ENCODE results near the gene CREB1. TPM values are rescaled to one million over a fixed set of nuclear protein-coding genes. Genes with fewer than 3 reads are reported as not detected.

CREB1 gene
- polyA plus RNA-seq, 1 donor = 89.8 TPM

DNA sequence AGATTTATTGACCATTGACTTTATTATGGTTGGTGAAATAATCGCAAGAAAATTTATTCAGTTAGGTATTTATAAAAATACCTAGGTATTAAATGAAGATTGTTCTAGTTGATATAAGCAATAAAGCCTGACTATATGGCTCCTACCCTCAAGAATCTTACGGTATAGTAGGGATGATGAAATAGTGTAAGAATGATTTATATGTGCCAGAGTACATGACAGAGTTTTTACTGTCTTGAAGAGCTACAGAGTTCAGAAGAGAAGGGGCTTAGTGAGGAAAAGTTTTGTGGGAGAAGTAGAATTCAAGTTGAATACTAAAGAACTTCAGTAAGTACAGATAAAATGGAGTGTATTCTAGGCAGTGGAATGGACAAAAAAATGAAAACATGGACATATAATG lies 9.7 kb downstream of the CREB1 start:
- DNase-seq = no peak

DNA sequence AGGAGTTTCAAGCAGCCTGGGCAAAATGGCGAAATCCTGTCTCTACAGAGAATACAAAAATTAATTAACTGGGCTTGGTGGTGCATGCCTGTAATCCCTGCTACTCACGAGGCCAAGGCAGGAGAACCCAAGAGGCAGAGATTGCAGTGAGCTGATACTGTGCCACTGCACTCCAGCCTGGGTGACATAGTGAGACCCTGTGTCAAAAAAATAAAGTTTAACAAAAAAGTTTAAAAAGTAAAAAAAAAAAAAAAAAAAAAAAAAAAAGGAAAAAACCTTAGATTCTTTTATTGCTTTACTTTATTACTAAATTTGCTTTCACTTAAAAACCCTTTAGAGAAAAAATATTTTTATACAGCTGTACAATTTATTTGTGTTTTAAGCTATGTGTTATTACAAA lies 10.7 kb downstream of the CREB1 start:
- no peak for DNase-seq

DNA sequence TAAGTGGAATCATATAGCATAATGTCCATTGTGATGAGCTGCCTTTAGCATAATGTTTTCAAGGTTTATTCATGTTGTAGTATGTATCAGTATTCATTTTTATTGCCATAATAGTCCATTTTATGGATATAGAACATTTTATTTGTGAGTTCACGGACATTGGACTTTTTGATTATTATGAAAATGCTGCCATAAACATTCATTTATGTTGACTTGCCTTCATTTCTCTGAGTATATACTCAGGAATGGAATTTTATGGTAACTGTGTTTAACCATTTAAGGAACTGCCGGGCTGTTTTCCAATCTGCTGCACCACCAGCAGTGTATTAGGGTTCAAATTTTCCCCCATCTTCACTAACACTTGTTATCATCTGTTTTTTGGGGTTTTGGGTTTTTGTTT lies 12.2 kb downstream of the CREB1 start:
- no peak for DNase-seq

DNA sequence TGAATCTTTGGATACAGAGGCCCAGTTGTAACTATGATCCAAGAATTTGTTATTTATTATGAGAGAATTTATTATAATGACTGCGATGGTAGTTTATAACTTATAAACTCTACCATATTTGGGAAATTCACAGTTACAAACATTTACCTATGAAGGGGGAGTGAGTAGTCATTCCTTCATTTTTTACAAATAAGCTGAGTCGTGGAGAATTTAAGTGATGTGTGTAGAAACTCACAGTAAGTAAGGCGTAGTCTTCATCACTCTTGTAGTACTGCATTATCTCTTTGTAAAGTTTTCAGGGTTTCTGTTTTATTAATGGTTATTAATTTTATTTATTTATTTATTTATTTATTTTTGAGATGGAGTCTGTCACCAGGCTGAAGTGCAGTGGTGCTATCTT lies 13.5 kb downstream of the CREB1 start:
- DNase-seq = no peak

DNA sequence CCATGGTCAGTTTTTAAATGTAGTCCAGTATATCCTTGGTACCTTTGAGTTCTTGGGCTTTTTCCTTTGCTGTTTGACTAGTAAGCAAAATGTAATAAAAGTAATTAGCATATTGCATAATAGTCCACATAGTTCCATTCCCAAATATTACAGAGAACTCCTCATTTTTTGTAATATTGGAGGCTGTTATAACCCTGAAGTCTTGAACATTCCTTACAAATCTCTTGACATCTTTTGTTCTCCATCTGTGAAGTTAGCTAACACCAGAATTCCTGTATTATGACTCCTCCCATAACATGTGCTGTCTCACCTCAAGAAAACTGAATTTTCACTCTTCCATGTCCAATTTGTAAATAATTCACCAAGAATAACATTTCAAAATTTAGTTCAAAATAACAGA lies 17.1 kb downstream of the CREB1 start:
- DNase-seq = no peak

DNA sequence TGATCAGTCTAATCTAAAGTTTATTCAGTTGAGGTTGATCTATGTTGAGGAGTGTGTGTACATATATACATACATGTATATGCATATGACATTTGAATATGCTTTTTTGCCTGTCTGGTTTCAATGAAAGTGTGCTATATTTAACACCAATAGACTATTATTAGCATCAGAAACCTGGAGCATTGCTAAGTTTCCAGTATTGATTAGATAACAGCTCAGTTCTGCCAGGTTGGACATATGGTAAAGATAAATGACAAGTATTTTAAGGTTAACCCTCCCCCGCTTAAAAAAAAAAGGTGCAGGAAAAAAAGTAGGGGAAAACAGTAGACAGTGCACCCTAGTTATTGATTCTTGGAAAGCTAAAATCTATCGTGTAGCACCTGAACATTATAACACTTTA lies 19.4 kb downstream of the CREB1 start:
- no peak for DNase-seq

DNA sequence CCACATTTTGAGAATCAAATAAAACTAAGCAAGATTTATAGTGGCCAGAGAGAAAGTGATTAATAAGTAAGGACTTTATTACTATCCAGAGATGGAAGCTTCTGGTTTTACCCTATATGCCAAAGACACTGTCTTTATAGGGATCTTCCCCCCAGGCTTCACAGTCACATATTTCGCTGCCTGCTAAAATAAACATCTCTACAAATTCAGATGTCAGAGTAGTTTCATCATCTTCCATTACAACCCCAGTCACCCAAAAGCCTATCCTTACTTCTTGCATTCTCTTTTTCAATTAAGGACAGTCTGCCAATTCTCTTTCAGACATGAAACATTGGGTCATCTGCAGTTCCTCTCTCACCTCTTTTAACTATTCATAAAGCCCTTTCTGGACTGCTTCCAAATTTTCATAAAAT lies 28.3 kb downstream of the CREB1 start:
- DNase-seq = no peak

DNA sequence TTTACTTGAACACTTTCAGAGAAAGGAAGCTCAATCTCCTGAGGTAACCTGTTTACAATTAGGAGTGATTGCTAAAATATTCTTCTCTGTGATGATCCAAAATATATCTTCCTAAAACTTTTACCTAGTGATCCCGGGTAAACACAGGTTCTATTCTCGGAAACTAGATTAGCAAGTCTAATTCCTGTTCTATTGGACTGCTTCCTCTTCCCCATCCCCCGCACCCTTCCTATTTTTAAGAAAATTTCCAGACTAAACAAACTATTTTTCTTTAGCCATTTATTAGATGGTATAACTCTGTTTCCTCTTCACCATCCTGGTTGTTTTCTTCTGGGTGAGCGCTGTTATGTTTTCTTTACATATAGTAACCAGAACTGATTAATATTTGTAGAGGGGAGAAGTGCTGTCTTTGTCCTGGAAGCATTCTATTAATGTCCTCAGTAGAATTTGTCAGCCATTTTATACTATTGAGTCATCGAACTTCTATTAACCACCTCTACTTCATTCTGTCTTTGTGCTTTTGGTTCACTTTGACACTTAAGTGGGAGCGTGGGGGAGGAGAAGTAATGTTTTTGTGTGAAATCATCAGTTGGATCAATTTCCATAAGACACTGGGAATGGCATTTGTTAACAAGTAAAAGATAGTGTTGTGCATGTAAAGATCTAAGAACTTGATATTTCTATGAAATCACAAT lies 31.8 kb downstream of the CREB1 start:
- no peak for DNase-seq

DNA sequence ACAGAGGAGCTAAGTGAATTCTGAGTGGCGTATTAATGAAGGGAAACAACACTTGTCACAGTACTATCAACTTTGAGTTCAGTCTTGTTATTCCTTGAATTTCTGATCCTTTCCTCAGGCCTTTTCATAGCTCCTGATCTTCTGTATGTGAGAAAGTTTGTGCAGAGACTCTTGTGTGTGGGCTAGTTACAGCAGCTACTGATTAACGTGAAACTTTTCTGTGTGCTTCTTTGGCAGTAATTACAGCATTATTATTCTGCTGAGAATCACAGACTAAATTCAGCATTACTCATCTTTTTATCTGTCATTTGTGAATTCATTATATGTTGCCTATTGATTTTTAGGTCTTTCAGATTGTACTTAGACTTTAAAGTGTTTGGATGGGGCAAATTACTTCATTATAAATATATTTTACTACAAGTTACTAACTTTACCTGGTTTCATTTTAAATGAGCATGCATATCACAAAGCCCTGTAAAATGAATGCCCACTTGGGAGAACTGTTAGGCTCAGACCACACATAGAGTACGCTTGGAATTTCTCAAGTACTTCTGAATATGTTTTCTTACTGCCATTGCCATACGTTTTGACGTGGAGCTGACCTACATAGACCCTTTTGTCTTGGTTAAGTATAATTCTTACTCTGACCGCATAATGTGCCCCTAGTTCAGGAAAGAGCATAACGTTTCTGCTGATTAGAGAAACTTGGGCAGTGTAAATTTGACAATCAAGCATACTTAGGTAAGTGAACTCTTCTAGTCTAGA lies 36.2 kb downstream of the CREB1 start:
- DNase-seq = no peak

DNA sequence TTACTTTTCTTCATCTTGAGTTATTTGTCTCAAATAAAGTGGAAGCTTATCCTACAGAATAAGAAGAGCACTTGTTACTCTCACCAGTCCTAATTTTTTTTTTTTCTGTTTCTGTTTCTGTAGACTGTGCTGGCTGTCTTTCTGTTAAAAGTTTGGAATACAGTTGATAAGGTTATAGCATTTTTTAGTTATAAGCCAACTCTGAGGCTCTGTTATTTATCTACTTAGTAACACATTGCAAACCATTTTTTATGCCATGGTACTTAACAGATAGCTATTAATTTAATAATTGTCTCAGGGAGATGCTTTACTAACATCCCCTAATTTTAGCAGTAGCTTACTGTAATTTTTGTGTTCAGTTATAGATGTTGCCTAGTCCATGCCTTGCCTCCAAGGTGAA lies 37.9 kb downstream of the CREB1 start:
- DNase-seq = no peak

DNA sequence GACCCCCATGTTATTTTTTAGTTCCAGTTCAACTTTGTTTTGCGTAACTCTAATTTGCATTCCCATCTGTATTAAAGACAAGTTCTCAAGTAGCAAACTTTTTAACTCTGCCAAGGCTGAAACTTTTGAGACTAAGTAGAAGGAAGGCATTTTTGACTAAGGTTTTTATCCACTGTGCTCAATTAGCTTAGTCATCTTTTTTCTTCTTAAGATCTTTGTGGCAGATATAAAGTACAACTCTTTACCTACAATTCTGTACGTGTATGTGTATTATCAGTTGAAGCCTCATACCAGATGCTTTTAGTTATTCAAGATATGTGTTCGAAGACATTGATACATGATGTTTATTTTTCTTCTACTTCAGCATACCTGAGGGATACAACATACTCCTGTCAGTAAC lies 41.6 kb downstream of the CREB1 start:
- DNase-seq = no peak

DNA sequence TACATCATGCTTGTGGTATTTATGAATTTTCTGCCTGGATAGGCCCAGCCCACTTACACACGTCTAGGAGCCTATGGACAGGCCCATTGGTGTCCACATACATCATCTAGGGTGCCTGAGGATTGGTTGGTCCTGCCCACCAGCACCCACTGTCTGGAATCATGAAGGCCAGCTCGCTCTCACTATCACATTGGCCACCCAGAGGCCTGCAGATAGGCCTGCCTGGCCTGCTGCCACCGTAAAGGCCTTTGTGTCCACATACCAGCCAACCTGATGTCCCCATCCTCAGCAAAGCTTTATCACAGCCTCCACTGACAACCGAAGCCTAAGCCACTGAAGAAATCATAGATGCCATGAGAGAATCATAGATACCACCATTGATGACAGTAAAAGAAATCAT lies 55.2 kb downstream of the CREB1 start:
- no peak for DNase-seq

DNA sequence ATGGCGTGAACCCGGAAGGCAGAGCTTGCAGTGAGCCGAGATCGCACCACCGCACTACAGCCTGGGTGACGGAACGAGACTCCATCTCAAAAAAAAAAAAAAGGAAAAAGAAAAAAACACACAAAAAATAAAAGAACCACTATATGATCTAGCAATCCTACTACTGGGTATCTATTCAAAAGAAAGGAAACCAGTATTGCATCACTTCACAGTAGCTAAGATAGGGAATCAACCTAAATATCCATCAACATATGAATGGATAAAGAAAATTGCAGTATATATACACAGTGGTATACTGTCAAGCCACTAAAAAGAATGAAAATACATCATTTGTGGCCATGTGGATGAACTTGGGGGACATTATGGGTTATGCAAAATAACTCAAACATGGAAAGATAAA lies 57.5 kb downstream of the CREB1 start:
- no peak for DNase-seq

DNA sequence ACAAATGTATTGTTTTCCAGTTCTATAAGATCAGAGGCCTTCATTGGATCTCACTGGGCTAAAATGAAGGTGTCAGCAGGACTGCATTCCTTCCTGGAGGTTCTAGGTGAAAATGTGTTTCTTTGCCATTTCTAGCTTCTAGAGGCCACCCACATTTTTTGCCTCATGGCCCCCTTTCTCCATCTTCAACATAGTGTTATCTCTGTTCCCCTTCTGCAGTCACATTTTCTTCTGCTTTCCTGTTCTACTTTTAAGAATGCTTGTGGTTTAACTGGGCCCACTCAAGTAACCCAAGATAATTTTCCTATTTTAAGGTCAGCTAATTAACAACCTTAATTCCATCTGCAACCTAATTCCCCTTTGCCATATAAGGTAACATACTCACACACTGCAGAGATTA lies 59.4 kb downstream of the CREB1 start:
- DNase-seq = no peak

DNA sequence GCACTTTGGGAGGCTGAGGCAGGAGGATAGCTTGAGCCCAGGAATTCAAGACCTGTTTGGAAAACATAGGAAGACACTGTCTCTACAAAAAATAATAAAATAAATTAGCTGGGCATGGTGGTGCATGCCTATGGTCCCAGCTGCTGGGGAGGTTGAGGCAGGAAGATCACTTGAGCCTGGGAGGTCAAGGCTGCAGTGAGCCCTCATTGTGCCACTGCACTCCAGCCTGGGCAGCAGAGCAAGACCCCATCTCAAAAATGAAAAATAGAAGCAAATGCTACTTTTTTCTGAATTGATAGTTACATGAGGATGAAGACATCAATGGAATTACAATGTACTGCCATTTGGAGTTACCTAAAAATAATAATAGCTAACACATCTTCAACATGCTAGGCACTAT lies 63.5 kb downstream of the CREB1 start:
- no peak for DNase-seq

DNA sequence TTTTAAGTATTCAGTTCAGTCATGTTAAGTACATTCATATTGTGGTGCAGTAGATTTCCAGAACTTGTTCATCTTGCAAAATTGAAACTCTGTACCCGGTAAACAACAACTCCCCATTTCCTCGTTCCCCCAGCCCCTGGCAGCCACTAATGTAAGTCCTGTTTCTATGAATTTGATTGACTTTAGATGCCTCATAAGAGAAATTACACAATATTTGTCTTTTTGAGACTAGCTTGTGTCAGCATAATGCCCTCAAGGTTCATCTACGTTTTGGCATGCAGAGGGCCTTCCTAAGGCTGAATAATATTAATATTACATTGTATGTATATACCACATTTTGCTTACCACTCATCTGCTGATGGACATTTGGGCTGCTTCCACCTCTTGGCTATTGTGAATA lies 64.5 kb downstream of the CREB1 start:
- no peak for DNase-seq

DNA sequence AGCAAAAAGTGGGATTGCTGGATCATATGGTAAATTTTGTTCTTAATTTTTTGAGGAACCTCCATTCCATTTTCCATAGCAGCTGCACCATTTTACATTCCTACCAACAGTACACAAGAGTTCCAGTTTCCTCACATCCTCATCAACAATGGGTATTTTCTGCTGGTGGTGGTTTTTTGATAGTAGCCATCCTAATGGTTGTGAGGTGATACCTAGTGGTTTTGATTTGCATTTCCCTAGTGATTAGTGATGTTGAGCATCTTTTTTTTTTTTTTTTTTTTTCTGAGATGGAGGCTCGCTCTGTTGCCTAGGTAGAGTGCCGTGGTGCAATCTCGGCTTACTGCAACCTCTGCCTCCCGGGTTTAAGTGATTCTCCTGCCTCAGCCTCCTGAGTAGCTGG lies 65.0 kb downstream of the CREB1 start:
- no peak for DNase-seq

DNA sequence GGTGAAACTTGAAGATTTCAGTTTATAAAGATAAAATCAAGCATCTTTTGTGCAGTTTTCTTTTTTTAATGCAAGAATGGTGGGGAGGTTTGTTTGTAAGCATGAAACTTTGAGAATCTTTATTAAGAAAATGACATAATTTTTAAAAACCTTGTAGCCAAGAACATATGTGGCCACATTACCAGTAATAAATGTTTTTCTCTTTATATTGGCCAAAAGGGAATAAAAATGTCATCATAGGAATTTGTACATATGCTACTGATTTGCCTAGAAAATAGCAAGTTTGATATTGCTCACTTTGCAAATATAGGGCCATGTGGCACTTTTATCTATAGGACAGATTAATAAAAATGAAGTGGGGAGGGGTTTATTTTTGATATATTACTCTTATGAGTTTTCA lies 69.9 kb downstream of the CREB1 start:
- no peak for DNase-seq

DNA sequence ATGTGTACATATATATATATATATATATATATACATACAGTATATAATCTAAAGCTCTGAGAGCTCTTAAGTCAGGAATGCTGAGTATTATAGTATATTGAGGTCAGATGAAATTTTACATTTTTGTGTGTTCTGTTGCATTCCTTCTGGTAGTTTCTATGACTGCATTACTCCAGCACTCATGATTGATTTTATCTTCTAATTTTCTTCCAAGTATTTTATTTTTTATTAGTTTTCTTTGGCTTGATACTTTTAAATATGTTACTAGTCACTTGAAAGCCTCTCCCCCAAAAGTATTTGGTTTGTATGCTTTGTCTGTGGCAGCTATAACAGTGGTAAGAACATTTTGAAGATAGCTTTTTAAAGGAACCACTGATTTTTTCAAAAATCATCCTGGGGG lies 70.5 kb downstream of the CREB1 start:
- DNase-seq = no peak

DNA sequence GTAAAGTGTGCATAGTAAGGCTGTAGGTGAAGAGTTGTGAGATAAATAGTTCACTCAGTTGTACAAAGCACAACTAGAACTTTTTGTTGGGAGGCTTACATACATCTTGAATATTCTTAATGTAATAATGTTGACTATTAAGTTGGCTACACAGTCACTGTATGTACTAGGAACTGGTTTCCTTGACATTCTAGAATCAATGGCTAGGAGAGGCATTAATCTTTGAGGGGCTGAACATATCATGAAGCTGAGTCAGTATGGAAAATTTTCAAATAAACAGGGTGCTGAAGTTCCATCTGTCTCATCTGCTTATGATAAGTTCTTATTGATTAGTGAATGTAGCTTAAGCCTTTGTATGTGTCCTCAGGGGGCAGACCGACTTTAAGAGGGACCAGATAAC lies 72.0 kb downstream of the CREB1 start:
- no peak for DNase-seq

DNA sequence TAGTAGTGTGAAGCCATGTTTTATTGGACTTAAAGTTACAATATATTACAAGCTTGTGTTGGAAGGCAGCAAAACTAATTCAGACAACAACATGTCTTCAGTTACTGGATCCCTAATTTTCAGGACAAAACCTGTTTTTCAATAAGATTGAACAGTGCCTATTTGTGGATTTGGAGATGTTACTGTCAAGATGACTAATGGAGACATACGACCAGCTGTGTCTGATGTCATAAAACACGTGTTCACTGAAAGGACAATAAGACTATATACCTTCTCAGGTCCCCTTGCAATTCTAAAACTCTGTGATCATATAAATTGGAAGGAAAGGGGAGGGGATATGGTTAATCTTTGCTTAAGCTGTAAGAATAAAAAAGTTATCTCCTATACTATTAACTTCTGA lies 73.7 kb downstream of the CREB1 start:
- no peak for DNase-seq

DNA sequence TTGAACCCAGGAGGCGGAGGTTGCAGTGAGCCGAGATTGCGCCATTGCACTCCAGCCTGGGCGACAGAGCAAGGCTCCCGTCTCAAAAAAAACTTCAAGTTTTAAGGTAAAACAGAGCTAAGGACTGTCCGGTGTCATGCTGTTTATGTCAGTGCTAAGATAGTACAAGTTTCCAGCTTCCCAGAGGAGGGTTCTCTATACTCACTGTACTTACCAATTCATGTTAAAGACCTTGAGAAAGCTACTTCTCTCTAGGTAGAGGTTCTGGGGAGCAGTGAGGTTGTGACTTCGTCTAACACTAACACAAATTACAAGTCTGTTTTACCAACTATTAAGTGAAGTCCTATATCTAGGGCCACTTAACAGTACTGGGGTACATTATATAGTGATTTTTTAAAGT lies 76.6 kb downstream of the CREB1 start:
- no peak for DNase-seq

DNA sequence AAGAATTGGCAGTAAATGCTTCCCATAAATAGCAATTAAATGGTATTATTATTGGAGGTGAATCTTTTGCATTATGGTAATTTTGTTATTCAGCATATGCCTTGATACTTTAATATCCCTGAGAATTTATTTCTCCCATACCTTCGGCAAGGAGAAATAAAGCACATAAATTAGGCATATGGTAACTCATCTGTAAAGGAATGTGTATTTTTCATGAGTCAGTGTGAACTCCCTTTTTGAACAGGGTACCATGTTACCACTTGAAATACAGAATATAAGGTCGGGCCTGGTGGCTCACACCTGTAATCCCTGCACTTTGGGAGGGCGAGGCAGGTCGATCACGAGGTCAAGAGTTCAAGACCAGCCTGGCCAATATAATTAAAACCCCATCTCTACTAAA lies 77.1 kb downstream of the CREB1 start:
- DNase-seq = no peak

DNA sequence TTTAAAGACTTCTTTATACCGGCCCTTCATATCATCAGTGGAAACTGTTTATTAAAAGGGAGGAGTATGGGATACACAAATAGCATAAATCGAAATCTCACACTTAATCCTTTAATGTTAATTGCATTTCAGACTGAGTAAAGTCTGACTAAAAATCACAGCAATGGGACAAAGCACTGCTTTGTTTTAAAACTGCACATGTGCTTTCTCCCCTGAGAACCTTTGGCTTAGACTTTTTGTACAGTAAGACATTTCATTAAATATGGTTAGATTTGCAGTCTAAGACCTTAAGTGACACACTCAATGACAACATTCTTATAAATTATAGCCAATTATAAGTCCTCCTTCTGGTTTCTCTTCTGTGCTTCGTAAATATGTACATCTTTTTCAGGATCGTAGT lies 83.0 kb downstream of the CREB1 start:
- no peak for DNase-seq

Data from left kidney (tissue), 2 donors.